ENCODE measurements around the gene CRYBB3. TPM values are rescaled to one million over a fixed set of nuclear protein-coding genes. Genes with fewer than 3 reads are reported as not detected.
A peak's percentile ranks its signal among the peaks of the same experiment; 100 is the strongest.

The CRYBB3 gene
- total RNA-seq, 1 donor from 2014 or later: 0.43 TPM

DNA sequence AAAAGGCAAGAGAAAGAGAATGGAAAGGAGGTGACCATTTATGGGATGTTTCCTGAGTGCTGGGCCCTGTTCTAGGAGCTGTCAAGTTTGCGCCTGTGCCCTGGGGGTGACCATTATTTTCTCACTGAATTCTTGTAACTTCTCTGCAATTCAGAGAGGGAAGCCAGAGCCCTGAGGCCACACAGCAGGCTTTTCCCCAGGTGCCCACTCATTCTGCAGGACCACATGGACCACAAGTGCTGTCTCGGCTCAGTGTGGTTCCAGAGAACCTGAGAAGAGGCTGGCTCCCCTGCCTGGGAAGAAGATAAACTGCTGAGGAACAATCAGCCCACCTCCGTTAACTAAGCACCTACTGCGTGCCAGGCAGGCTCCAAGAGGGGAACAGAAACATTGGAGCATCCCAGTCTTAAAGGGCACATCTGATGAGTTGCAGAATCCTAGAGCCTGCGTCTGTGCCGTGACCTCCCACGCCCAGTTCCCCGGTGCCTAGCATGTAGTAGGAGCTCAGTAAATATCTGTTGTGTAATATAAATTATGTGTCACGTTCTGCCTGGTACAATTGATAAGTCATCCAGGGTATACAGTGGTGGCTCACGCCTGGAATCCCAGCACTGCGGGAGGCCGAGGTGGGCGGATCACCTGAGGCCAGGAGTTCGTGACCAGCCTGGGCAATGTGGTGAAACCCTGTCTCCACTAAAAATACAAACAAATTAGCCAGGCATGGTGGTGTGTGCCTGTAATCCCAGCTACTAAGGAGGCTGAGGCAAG is 31.6 kb upstream of the CRYBB3 start:
- Histone ChIP-seq H3K27ac (ENCODE audit: low read depth, low read length) (no peak overlapping the region), H2AFZ (ENCODE audit: low read depth, low read length) (no peak overlapping the region), H4K20me1 (ENCODE audit: insufficient read depth, low read length) (peaks cover 3% of the 10 kb centered on the region), H3K36me3 (ENCODE audit: insufficient read depth, low read length) (no peaks in the 10 kb centered on the region), H3K9me3 (ENCODE audit: insufficient read depth, low read depth, low read length) (no peaks in the 10 kb centered on the region), H3K4me1 (ENCODE audit: insufficient read depth, low read length) (peaks cover 5% of the 10 kb centered on the region), H3K27me3 (ENCODE audit: insufficient read depth, low read length) (no peaks in the 10 kb centered on the region), H3K4me3 (ENCODE audit: insufficient read depth, low read depth, low read length) (no peak overlapping the region), H3K9ac (ENCODE audit: low read length) (no peak overlapping the region), H3K4me2 (ENCODE audit: low read length) (no peak overlapping the region), H3K79me2 (ENCODE audit: insufficient read depth, low read length) (no peaks in the 10 kb centered on the region)
- FAIRE-seq (no peak), DNase-seq (ENCODE audit: low read depth) (no peak)
- peaks cover 1% of the 10 kb centered on the region for H3K9me3 Mint-ChIP-seq (ENCODE audit: unreplicated experiment)
- H3K27me3 Mint-ChIP-seq (ENCODE audit: low read depth, unreplicated experiment): no peaks in the 10 kb centered on the region
- H3K27ac Mint-ChIP-seq (ENCODE audit: unreplicated experiment): no peak overlapping the region
- H3K4me3 Mint-ChIP-seq (ENCODE audit: unreplicated experiment): no peak overlapping the region
- no peaks in the 10 kb centered on the region for H3K36me3 Mint-ChIP-seq (ENCODE audit: low read depth, unreplicated experiment)
- no peak for TF ChIP-seq EZH2 (IDR thresholded peaks at IDR 0.05; ENCODE audit: insufficient read depth, low read length)
- peaks cover 11% of the 10 kb centered on the region for H3K4me1 Mint-ChIP-seq (ENCODE audit: low read depth, unreplicated experiment)

- no peak for DNase-seq (ENCODE audit: low read depth)
- FAIRE-seq: no peak
Measured at GRCh38 chr22:25169278-25170031, 30.2 kb upstream of the CRYBB3 start.

DNA sequence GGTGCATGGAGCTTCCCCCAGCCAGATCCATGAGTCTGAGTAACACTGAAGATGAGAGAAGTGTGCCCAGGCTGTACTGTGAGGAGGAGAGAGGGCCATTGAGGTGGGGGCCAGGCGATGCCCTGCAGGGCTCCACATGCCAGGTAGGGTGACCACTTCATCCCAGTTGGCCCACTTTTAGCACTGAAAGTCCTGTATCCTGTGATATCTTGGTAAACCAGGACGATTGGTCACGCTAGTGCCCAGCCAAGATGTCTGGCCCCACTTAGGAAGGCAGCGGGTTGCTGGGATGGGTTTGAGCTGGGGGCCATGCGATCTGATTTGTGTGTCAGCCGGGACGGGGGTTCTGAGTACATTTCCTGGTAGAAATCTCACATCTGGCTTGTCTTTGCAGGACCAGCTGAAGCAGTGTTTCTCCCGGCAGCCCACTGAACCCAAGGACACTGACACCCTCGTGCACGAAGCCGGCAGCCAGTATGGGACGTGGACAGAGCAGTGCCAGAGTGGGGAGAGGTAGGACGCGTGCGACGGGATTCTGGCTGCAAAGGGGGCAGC is 29.2 kb upstream of the CRYBB3 start:
- peaks cover 8% of the 10 kb centered on the region for H3K36me3 Mint-ChIP-seq (ENCODE audit: low read depth, unreplicated experiment)
- H3K27me3 ChIP-seq (ENCODE audit: insufficient read depth, low read length): no peaks in the 10 kb centered on the region
- H3K36me3 ChIP-seq (ENCODE audit: insufficient read depth, low read length): no peaks in the 10 kb centered on the region
- H3K27ac Mint-ChIP-seq (ENCODE audit: unreplicated experiment): no peak overlapping the region
- H3K4me1 Mint-ChIP-seq (ENCODE audit: low read depth, unreplicated experiment): peaks cover 3% of the 10 kb centered on the region
- H3K27me3 Mint-ChIP-seq (ENCODE audit: low read depth, unreplicated experiment): no peaks in the 10 kb centered on the region
- H3K4me2 ChIP-seq (ENCODE audit: low read length): no peak overlapping the region
- H3K4me3 ChIP-seq (ENCODE audit: insufficient read depth, low read depth, low read length): no peak overlapping the region
- no peaks in the 10 kb centered on the region for H3K4me1 ChIP-seq (ENCODE audit: insufficient read depth, low read length)
- H3K79me2 ChIP-seq (ENCODE audit: insufficient read depth, low read length): no peaks in the 10 kb centered on the region
- no peak overlapping the region for H3K9ac ChIP-seq (ENCODE audit: low read length)
- TF ChIP-seq, protein P1, sequence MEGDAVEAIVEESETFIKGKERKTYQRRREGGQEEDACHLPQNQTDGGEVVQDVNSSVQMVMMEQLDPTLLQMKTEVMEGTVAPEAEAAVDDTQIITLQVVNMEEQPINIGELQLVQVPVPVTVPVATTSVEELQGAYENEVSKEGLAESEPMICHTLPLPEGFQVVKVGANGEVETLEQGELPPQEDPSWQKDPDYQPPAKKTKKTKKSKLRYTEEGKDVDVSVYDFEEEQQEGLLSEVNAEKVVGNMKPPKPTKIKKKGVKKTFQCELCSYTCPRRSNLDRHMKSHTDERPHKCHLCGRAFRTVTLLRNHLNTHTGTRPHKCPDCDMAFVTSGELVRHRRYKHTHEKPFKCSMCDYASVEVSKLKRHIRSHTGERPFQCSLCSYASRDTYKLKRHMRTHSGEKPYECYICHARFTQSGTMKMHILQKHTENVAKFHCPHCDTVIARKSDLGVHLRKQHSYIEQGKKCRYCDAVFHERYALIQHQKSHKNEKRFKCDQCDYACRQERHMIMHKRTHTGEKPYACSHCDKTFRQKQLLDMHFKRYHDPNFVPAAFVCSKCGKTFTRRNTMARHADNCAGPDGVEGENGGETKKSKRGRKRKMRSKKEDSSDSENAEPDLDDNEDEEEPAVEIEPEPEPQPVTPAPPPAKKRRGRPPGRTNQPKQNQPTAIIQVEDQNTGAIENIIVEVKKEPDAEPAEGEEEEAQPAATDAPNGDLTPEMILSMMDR (IDR thresholded peaks at IDR 0.05; ENCODE audit: insufficient read depth, low read depth, low read length): no peak
- no peak for TF ChIP-seq EZH2 (IDR thresholded peaks at IDR 0.05; ENCODE audit: insufficient read depth, low read length)
- no peak overlapping the region for H2AFZ ChIP-seq (ENCODE audit: low read depth, low read length)
- FAIRE-seq (no peak), DNase-seq (ENCODE audit: low read depth) (no peak)
- H3K9me3 Mint-ChIP-seq (ENCODE audit: unreplicated experiment): peaks cover 1% of the 10 kb centered on the region
- H3K9me3 ChIP-seq (ENCODE audit: insufficient read depth, low read depth, low read length): no peaks in the 10 kb centered on the region
- no peak overlapping the region for H3K27ac ChIP-seq (ENCODE audit: low read depth, low read length)
- H3K4me3 Mint-ChIP-seq (ENCODE audit: unreplicated experiment): no peak overlapping the region
- H4K20me1 ChIP-seq (ENCODE audit: insufficient read depth, low read length): no peaks in the 10 kb centered on the region

More at GRCh38 chr22:25169278-25170031, 30.2 kb upstream of the CRYBB3 start:
- Mint-ChIP-seq H3K27ac (ENCODE audit: unreplicated experiment) (peak overlapping the region; percentile 62), H3K9me3 (ENCODE audit: unreplicated experiment) (peaks cover 1% of the 10 kb centered on the region), H3K4me3 (ENCODE audit: unreplicated experiment) (no peak overlapping the region), H3K27me3 (ENCODE audit: low read depth, unreplicated experiment) (no peaks in the 10 kb centered on the region), H3K36me3 (ENCODE audit: low read depth, unreplicated experiment) (peaks cover 2% of the 10 kb centered on the region), H3K4me1 (ENCODE audit: low read depth, unreplicated experiment) (peaks cover 11% of the 10 kb centered on the region)
- no peaks in the 10 kb centered on the region for H3K79me2 ChIP-seq (ENCODE audit: insufficient read depth, low read length)
- no peak overlapping the region for H3K4me3 ChIP-seq (ENCODE audit: insufficient read depth, low read depth, low read length)
- no peaks in the 10 kb centered on the region for H3K27me3 ChIP-seq (ENCODE audit: insufficient read depth, low read length)
- H3K9ac ChIP-seq (ENCODE audit: low read length): no peak overlapping the region
- H3K4me2 ChIP-seq (ENCODE audit: low read length): no peak overlapping the region
- no peaks in the 10 kb centered on the region for H3K36me3 ChIP-seq (ENCODE audit: insufficient read depth, low read length)
- no peak for TF ChIP-seq EZH2 (IDR thresholded peaks at IDR 0.05; ENCODE audit: insufficient read depth, low read length)
- TF ChIP-seq, protein P1 (IDR thresholded peaks at IDR 0.05; ENCODE audit: insufficient read depth, low read depth, low read length): no peak
- peaks cover 5% of the 10 kb centered on the region for H3K4me1 ChIP-seq (ENCODE audit: insufficient read depth, low read length)
- no peak overlapping the region for H2AFZ ChIP-seq (ENCODE audit: low read depth, low read length)
- H3K27ac ChIP-seq (ENCODE audit: low read depth, low read length): no peak overlapping the region
- peaks cover 3% of the 10 kb centered on the region for H4K20me1 ChIP-seq (ENCODE audit: insufficient read depth, low read length)
- H3K9me3 ChIP-seq (ENCODE audit: insufficient read depth, low read depth, low read length): no peaks in the 10 kb centered on the region

All from astrocyte (in vitro differentiated cells and primary cell).